ENCODE measurements around the gene MPPED2.

GRCh38 chr11:30495437-30495836, 90.7 kb downstream of the MPPED2 start:
- TF ChIP-seq MLLT1 (IDR thresholded peaks at IDR 0.05) (no peak), CTCF (IDR thresholded peaks at IDR 0.05 in 2 of 3, conservative IDR thresholded peaks at IDR 0.05 in 1 of 3; ENCODE audit: control insufficient read depth in 2 of 3, extremely low read depth in 1 of 3, insufficient read depth in 1 of 3, low read depth in 3 of 3, low read length in 3 of 3) (no peak), HDGF (IDR thresholded peaks at IDR 0.05) (no peak), YY1 (IDR thresholded peaks at IDR 0.05; ENCODE audit: low read depth, low read length) (no peak), ZBTB11 (CRISPR knock-in tag; IDR thresholded peaks at IDR 0.05) (no peak), CEBPB (IDR thresholded peaks at IDR 0.05; ENCODE audit: borderline replicate concordance in 1 of 2, low read depth in 2 of 2, low read length in 2 of 2) (no peak), ZSCAN29 (IDR thresholded peaks at IDR 0.05) (no peak), CBFB (IDR thresholded peaks at IDR 0.05; ENCODE audit: low read depth) (no peak), MAX (IDR thresholded peaks at IDR 0.05; ENCODE audit: low read depth, low read length) (no peak), GABPA (IDR thresholded peaks at IDR 0.05; ENCODE audit: low read depth) (no peak)

All from GM12878 (cell line).